Measurements from ENCODE around the gene SSC5D. TPM values are rescaled to one million over a fixed set of nuclear protein-coding genes. Genes with fewer than 3 reads are reported as not detected.
A peak's percentile ranks its signal among the peaks of the same experiment; 100 is the strongest.

The SSC5D gene
- total and polyA plus RNA-seq, 9 of the 15 experiments (the other 6 are each of a cell fraction or from before 2014, with no cell fraction given) = 0.04 to 0.71 (median 0.14) TPM; not detected in 2

DNA sequence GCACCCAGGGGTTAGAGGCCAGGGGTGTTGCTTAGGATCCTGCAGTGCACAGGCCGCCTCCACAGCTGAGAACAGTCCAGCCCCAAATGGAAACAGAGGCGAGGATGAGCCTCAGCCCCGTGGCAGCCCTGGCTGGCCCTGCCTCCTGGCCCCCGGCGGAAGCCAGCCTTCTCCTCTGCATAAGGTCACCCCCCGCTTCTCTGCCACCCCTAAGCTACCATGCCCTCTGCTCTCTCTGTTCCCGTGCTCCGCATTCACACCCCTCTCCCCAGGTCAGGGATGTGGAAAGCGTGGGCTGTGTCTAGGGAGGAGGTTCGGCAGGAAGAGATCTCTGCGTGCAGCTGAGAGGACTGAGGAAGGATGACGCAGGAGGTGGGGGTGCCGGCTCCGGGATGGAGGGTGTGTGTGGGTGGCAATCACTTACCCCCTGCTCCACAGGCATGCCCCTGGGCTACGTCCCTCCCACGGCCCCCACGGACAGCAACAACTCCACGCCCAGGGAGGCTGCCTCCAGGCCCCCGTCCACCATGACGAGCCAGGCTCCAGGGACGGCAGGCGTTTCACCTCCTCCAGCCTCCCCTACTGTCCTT, 6.0 kb downstream of the SSC5D start (continued):
- TF ChIP-seq, protein P1, sequence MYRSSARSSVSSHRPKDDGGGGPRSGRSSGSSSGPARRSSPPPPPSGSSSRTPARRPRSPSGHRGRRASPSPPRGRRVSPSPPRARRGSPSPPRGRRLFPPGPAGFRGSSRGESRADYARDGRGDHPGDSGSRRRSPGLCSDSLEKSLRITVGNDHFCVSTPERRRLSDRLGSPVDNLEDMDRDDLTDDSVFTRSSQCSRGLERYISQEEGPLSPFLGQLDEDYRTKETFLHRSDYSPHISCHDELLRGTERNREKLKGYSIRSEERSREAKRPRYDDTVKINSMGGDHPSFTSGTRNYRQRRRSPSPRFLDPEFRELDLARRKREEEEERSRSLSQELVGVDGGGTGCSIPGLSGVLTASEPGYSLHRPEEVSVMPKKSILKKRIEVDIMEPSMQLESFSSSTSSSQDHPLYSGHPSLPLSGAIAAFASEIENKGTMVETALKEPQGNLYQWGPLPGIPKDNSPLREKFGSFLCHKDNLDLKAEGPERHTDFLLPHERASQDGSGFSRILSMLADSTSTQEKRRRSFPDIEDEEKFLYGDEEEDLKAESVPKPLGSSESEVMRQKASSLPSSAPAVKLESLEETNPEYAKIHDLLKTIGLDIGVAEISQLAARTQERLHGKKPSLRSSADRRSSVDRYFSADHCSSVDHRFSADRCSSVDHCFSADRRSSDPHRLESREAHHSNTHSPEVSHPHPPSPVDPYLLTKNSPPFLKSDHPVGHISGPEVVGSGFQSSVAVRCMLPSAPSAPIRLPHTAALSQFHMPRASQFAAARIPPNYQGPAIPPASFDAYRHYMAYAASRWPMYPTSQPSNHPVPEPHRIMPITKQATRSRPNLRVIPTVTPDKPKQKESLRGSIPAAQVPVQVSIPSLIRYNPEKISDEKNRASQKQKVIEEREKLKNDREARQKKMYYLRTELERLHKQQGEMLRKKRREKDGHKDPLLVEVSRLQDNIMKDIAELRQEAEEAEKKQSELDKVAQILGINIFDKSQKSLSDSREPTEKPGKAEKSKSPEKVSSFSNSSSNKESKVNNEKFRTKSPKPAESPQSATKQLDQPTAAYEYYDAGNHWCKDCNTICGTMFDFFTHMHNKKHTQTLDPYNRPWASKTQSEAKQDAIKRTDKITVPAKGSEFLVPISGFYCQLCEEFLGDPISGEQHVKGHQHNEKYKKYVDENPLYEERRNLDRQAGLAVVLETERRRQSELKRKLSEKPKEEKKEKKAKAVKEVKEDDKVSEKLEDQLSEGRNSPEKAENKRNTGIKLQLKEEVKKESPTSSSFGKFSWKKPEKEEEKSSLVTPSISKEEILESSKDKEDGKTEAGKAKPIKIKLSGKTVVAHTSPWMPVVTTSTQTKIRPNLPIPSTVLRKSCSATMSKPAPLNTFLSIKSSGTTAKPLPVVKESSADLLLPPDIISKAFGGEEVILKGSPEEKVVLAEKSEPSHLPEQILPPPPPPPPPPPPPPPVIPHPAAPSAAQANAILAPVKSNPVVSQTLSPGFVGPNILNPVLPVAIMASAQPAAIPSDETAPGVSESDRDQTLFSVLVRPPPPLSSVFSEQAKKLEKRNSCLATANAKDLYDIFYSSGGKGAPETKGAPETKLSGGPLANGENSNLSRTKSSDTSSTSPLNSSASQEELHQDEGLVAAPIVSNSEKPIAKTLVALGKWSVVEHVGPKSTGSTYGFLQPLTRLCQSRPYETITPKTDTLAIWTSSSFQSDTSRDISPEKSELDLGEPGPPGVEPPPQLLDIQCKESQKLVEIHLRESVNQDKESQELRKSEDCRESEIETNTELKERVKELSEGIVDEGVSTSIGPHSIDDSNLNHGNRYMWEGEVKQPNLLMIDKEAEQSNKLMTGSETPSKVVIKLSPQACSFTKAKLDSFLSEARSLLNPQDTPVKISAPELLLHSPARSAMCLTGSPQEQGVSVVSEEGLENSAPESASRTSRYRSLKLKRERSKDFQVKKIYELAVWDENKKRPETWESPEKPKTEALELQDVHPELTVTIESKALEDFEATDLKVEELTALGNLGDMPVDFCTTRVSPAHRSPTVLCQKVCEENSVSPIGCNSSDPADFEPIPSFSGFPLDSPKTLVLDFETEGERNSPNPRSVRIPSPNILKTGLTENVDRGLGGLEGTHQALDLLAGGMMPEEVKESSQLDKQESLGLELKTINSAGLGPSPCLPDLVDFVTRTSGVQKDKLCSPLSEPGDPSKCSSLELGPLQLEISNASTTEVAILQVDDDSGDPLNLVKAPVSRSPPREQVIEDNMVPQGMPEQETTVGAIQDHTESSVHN (IDR thresholded peaks at IDR 0.05; ENCODE audit: borderline replicate concordance in 1 of 2, low read depth in 1 of 2) = no peak
- no peak for TF ChIP-seq ETS2 (tag; IDR thresholded peaks at IDR 0.05; ENCODE audit: borderline replicate concordance, poor library complexity, severe bottlenecking)
- TF ChIP-seq, protein P2, sequence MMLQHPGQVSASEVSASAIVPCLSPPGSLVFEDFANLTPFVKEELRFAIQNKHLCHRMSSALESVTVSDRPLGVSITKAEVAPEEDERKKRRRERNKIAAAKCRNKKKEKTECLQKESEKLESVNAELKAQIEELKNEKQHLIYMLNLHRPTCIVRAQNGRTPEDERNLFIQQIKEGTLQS (IDR thresholded peaks at IDR 0.05) = 0 out of 2 replicates have a peak, but pooled peaks have one; percentile 36
- TF ChIP-seq, protein P2 (CRISPR knock-in tag; conservative IDR thresholded peaks at IDR 0.05) = no peak
- no peak for TF ChIP-seq NR2F6 (CRISPR knock-in tag; IDR thresholded peaks at IDR 0.05)
- TF ChIP-seq, protein P3, sequence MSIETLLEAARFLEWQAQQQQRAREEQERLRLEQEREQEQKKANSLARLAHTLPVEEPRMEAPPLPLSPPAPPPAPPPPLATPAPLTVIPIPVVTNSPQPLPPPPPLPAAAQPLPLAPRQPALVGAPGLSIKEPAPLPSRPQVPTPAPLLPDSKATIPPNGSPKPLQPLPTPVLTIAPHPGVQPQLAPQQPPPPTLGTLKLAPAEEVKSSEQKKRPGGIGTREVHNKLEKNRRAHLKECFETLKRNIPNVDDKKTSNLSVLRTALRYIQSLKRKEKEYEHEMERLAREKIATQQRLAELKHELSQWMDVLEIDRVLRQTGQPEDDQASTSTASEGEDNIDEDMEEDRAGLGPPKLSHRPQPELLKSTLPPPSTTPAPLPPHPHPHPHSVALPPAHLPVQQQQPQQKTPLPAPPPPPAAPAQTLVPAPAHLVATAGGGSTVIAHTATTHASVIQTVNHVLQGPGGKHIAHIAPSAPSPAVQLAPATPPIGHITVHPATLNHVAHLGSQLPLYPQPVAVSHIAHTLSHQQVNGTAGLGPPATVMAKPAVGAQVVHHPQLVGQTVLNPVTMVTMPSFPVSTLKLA (conservative IDR thresholded peaks at IDR 0.05) = no peak
- TF ChIP-seq PYGO2 (tag; IDR thresholded peaks at IDR 0.05) = no peak
- no peak for TF ChIP-seq SLC30A9 (CRISPR knock-in tag; IDR thresholded peaks at IDR 0.05)
- peak in 1 of 2 experiments; percentile 27; a peak in 1 of 4 replicates for TF ChIP-seq HDAC1 (IDR thresholded peaks at IDR 0.05)
- TF ChIP-seq ZNF707 (CRISPR knock-in tag; conservative IDR thresholded peaks at IDR 0.05) = no peak
- TF ChIP-seq, protein P4, sequence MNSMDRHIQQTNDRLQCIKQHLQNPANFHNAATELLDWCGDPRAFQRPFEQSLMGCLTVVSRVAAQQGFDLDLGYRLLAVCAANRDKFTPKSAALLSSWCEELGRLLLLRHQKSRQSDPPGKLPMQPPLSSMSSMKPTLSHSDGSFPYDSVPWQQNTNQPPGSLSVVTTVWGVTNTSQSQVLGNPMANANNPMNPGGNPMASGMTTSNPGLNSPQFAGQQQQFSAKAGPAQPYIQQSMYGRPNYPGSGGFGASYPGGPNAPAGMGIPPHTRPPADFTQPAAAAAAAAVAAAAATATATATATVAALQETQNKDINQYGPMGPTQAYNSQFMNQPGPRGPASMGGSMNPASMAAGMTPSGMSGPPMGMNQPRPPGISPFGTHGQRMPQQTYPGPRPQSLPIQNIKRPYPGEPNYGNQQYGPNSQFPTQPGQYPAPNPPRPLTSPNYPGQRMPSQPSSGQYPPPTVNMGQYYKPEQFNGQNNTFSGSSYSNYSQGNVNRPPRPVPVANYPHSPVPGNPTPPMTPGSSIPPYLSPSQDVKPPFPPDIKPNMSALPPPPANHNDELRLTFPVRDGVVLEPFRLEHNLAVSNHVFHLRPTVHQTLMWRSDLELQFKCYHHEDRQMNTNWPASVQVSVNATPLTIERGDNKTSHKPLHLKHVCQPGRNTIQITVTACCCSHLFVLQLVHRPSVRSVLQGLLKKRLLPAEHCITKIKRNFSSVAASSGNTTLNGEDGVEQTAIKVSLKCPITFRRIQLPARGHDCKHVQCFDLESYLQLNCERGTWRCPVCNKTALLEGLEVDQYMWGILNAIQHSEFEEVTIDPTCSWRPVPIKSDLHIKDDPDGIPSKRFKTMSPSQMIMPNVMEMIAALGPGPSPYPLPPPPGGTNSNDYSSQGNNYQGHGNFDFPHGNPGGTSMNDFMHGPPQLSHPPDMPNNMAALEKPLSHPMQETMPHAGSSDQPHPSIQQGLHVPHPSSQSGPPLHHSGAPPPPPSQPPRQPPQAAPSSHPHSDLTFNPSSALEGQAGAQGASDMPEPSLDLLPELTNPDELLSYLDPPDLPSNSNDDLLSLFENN (IDR thresholded peaks at IDR 0.05; ENCODE audit: low read depth in 2 of 2, low read length in 2 of 2) = no peak
- TF ChIP-seq ZKSCAN8 (CRISPR knock-in tag; IDR thresholded peaks at IDR 0.05) = no peak
